Right lobe of liver (tissue), 4 donors: ENCODE measurements around the gene MCOLN2.

ENCODE experiments used
- CTCF ChIP-seq, 4 donors: fragments of 200-600 bp in 3 of 4; fragments of 450-650 bp in 1 of 4; IDR thresholded peaks; one replicate each; pipeline versions ENCODE4 v1.5.1 to v1.8.0; 2016 to 2022; ENCODE audit warnings: antibody characterized with exemption in 4 of 4, mild to moderate bottlenecking in 2 of 4
- POLR2A ChIP-seq: fragments of 450-650 bp; IDR thresholded peaks from one replicate; pipeline ENCODE4 v1.6.1; 2017; ENCODE audit warnings: antibody characterized with exemption, mild to moderate bottlenecking
- donor health status: DM: no; HTN: no; CAD: no.
- donor health status: DM: no; HTN: no; CAD: no.
- donor health status: DM: no; HTN: yes; CAD: no.

- TF ChIP-seq CTCF (IDR thresholded peaks at IDR 0.05) (no peak), POLR2A (no peak)
Measured at GRCh38 chr1:84960371-84960770, 36.5 kb downstream of the MCOLN2 start.
